PC-9 (cell line): ENCODE measurements around the gene PHLDA3.

Experiments
- EZH2 ChIP-seq: fragments of 200-600 bp; sonication (generic); IDR thresholded peaks from 2 replicates; pipeline ENCODE4 v1.8.0; 2017; ENCODE audit warnings: antibody characterized with exemption, low read depth
- TF ChIP-seq, protein P1 (sequence below): fragments of 200-600 bp; sonication (generic); conservative IDR thresholded peaks from 2 replicates; pipeline ENCODE4 v1.6.1; 2017; ENCODE audit warnings: mixed run types, antibody characterized with exemption, mild to moderate bottlenecking, moderate library complexity

DNA sequence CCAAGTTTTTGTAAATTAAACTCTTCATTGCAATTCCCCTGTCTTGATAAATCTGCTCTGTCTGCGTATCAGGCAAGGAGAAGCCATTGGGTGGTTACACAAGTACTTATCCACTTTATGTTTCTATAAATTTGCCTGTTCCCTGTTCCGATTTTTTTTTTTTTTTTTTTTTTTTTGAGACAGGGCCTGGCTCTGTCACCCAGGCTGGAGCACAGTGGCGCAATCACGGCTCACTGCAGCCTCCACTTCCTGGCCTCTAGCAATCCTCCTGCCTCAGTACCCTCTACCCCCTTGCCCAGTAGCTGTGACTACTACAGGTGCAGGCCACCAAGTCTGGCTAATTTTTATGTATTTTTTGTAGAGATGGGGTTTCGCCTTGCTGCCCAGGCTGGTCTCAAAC, 49.1 kb upstream of the PHLDA3 start:
- TF ChIP-seq EZH2, result no peak
- TF ChIP-seq, protein P1, sequence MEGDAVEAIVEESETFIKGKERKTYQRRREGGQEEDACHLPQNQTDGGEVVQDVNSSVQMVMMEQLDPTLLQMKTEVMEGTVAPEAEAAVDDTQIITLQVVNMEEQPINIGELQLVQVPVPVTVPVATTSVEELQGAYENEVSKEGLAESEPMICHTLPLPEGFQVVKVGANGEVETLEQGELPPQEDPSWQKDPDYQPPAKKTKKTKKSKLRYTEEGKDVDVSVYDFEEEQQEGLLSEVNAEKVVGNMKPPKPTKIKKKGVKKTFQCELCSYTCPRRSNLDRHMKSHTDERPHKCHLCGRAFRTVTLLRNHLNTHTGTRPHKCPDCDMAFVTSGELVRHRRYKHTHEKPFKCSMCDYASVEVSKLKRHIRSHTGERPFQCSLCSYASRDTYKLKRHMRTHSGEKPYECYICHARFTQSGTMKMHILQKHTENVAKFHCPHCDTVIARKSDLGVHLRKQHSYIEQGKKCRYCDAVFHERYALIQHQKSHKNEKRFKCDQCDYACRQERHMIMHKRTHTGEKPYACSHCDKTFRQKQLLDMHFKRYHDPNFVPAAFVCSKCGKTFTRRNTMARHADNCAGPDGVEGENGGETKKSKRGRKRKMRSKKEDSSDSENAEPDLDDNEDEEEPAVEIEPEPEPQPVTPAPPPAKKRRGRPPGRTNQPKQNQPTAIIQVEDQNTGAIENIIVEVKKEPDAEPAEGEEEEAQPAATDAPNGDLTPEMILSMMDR, result no peak
